ENCODE measurements around the gene MYOM1. TPM values are rescaled to one million over a fixed set of nuclear protein-coding genes. Genes with fewer than 3 reads are reported as not detected.

MYOM1 gene
- total RNA-seq, 4 donors from 2014 or later: 0.67 to 2.1 (median 1.5) TPM

GRCh38 chr18:3120356-3120755 lies 99.4 kb downstream of the MYOM1 start:
- no peak for DNase-seq (ENCODE audit: low spot score in 2 of 2)
- TF ChIP-seq CTCF (IDR thresholded peaks at IDR 0.05): no peak
- no peak for TF ChIP-seq POLR2A (IDR thresholded peaks at IDR 0.05)
- WGBS, 2 donors: 80 to 81% methylated on average over 9 of the region's 9 CpGs
- intact Hi-C loops (cut with DNase I; ENCODE audit: low total_unique reads): no loop called here
- no peak overlapping the region for H3K4me3 ChIP-seq (ENCODE audit: low read depth, poor library complexity, severe bottlenecking)

- H3K4me3 ChIP-seq (ENCODE audit: low read depth, poor library complexity, severe bottlenecking): no peak overlapping the region
- TF ChIP-seq POLR2A (IDR thresholded peaks at IDR 0.05): no peak
- TF ChIP-seq CTCF (IDR thresholded peaks at IDR 0.05): no peak
- intact Hi-C loops (cut with DNase I; ENCODE audit: low total_unique reads): no loop called here
- no peak for DNase-seq (ENCODE audit: low spot score in 2 of 2)
- WGBS, 2 donors: 93 to 94% methylated on average over 12 of the region's 12 CpGs
These were observed 100.1 kb downstream of the MYOM1 start for GRCh38 chr18:3119401-3120341.

- TF ChIP-seq POLR2A (IDR thresholded peaks at IDR 0.05) (no peak), CTCF (IDR thresholded peaks at IDR 0.05) (no peak)
- H3K4me3 ChIP-seq (ENCODE audit: low read depth, poor library complexity, severe bottlenecking): no peak overlapping the region
- 76 to 79% methylated on average over 10 of the region's 10 CpGs for WGBS, 2 donors
- no peak for DNase-seq (ENCODE audit: low spot score in 2 of 2)
- intact Hi-C loops (cut with DNase I; ENCODE audit: low total_unique reads): no loop called here
These were observed 101.4 kb downstream of the MYOM1 start for GRCh38 chr18:3118195-3119010.

- no peak overlapping the region for H3K4me3 ChIP-seq (ENCODE audit: low read depth, poor library complexity, severe bottlenecking)
- TF ChIP-seq POLR2A (IDR thresholded peaks at IDR 0.05) (no peak), CTCF (IDR thresholded peaks at IDR 0.05) (no peak)
- DNase-seq (ENCODE audit: low spot score in 2 of 2): no peak
- intact Hi-C loops (cut with DNase I; ENCODE audit: low total_unique reads): no loop called here
- 58 to 71% methylated on average over 4 of the region's 4 CpGs for WGBS, 2 donors
These were observed 102.1 kb downstream of the MYOM1 start for GRCh38 chr18:3117493-3118192.

- 89 to 94% methylated on average over 7 of the region's 7 CpGs for WGBS, 2 donors
- no peak for TF ChIP-seq POLR2A (IDR thresholded peaks at IDR 0.05)
- TF ChIP-seq CTCF (IDR thresholded peaks at IDR 0.05): no peak
- intact Hi-C loops (cut with DNase I; ENCODE audit: low total_unique reads): no loop called here
- H3K4me3 ChIP-seq (ENCODE audit: low read depth, poor library complexity, severe bottlenecking): no peak overlapping the region
- no peak for DNase-seq (ENCODE audit: low spot score in 2 of 2)
These were observed 104.2 kb downstream of the MYOM1 start for GRCh38 chr18:3115447-3116030.
